Activated T-helper 17 cell treated with anti-CD3 and anti-CD28 coated beads, Interleukin-2, amount 50 U/mL, for 72 hours (primary cell): ENCODE results near the gene SYT13. TPM values are rescaled to one million over a fixed set of nuclear protein-coding genes. Genes with fewer than 3 reads are reported as not detected.

ENCODE experiments used
- ATAC-seq: fragments of 150-1000 bp; cut with Tn5 transposase; replicated peaks from 2 replicates; pipeline ENCODE4 v1.10.0; 2021; ENCODE audit warnings: mild to moderate bottlenecking, moderate library complexity
- H3K27ac Mint-ChIP-seq: one replicate; pipeline ENCODE4 v1.8.0; 2022; ENCODE audit warnings: mixed read lengths
- H3K27me3 Mint-ChIP-seq: one replicate; pipeline ENCODE4 v1.8.0; 2022; ENCODE audit warnings: mixed read lengths
- H3K36me3 Mint-ChIP-seq: one replicate; pipeline ENCODE4 v1.8.0; 2022; ENCODE audit warnings: low read depth, mild to moderate bottlenecking, mixed read lengths
- H3K4me1 Mint-ChIP-seq: one replicate; pipeline ENCODE4 v1.8.0; 2022; ENCODE audit warnings: mixed read lengths
- H3K4me3 Mint-ChIP-seq: one replicate; pipeline ENCODE4 v1.8.0; 2022; ENCODE audit warnings: mild to moderate bottlenecking, mixed read lengths
- H3K9me3 Mint-ChIP-seq: one replicate; pipeline ENCODE4 v1.8.0; 2022; ENCODE audit warnings: mixed read lengths
- total RNA-seq, 2 donors: library from RNA; stranded (reverse); gene quantifications; one replicate each; pipeline ENCODE4 v1.2.3, GENCODE V29; 2022

Gene SYT13
- total RNA-seq, 2 donors from 2014 or later: not detected

- peaks cover 12% of the 10 kb centered on the region for H3K27me3 Mint-ChIP-seq
- no peaks in the 10 kb centered on the region for H3K36me3 Mint-ChIP-seq
- H3K4me1 Mint-ChIP-seq: no peaks in the 10 kb centered on the region
- H3K27ac Mint-ChIP-seq: no peak overlapping the region
- ATAC-seq: peak; percentile 11
- no peaks in the 10 kb centered on the region for H3K9me3 Mint-ChIP-seq
- H3K4me3 Mint-ChIP-seq: no peak overlapping the region
Measured at GRCh38 chr11:45233804-45234170, 52.4 kb downstream of the SYT13 start.

GRCh38 chr11:45233121-45233803, 52.9 kb downstream of the SYT13 start:
- Mint-ChIP-seq H3K4me3 (no peak overlapping the region), H3K27me3 (peaks cover 12% of the 10 kb centered on the region), H3K9me3 (no peaks in the 10 kb centered on the region), H3K4me1 (no peaks in the 10 kb centered on the region), H3K27ac (no peak overlapping the region), H3K36me3 (no peaks in the 10 kb centered on the region)
- peak; percentile 65 for ATAC-seq

- no peak overlapping the region for H3K4me3 Mint-ChIP-seq
- H3K4me1 Mint-ChIP-seq: no peaks in the 10 kb centered on the region
- no peaks in the 10 kb centered on the region for H3K36me3 Mint-ChIP-seq
- no peaks in the 10 kb centered on the region for H3K9me3 Mint-ChIP-seq
- H3K27ac Mint-ChIP-seq: no peak overlapping the region
- no peak for ATAC-seq
- peaks cover 12% of the 10 kb centered on the region for H3K27me3 Mint-ChIP-seq
Measured at GRCh38 chr11:45232341-45233080, 53.6 kb downstream of the SYT13 start.

- ATAC-seq: no peak
- H3K27ac Mint-ChIP-seq: no peak overlapping the region
- H3K4me1 Mint-ChIP-seq: no peaks in the 10 kb centered on the region
- peaks cover 4% of the 10 kb centered on the region for H3K36me3 Mint-ChIP-seq
- no peaks in the 10 kb centered on the region for H3K9me3 Mint-ChIP-seq
- H3K4me3 Mint-ChIP-seq: no peak overlapping the region
- no peaks in the 10 kb centered on the region for H3K27me3 Mint-ChIP-seq
Measured at GRCh38 chr11:45229401-45230020, 56.6 kb downstream of the SYT13 start.

GRCh38 chr11:45227836-45228235, 58.3 kb downstream of the SYT13 start:
- H3K9me3 Mint-ChIP-seq: no peaks in the 10 kb centered on the region
- no peak for ATAC-seq

GRCh38 chr11:45226901-45227300, 59.2 kb downstream of the SYT13 start:
- H3K9me3 Mint-ChIP-seq: no peaks in the 10 kb centered on the region
- no peak overlapping the region for H3K27ac Mint-ChIP-seq
- ATAC-seq: no peak
- H3K4me1 Mint-ChIP-seq: no peaks in the 10 kb centered on the region
- peaks cover 4% of the 10 kb centered on the region for H3K36me3 Mint-ChIP-seq
- H3K27me3 Mint-ChIP-seq: no peaks in the 10 kb centered on the region
- no peak overlapping the region for H3K4me3 Mint-ChIP-seq

More at GRCh38 chr11:45227836-45228235, 58.3 kb downstream of the SYT13 start:
- Mint-ChIP-seq H3K27me3 (no peaks in the 10 kb centered on the region), H3K36me3 (peaks cover 4% of the 10 kb centered on the region), H3K4me3 (no peak overlapping the region), H3K27ac (no peak overlapping the region), H3K4me1 (no peaks in the 10 kb centered on the region)

- ATAC-seq: no peak
- Mint-ChIP-seq H3K36me3 (peaks cover 4% of the 10 kb centered on the region), H3K27ac (no peak overlapping the region), H3K4me1 (no peaks in the 10 kb centered on the region), H3K9me3 (no peaks in the 10 kb centered on the region), H3K4me3 (no peak overlapping the region), H3K27me3 (no peaks in the 10 kb centered on the region)
Measured at GRCh38 chr11:45225961-45226871, 59.9 kb downstream of the SYT13 start.

- Mint-ChIP-seq H3K9me3 (no peaks in the 10 kb centered on the region), H3K27ac (no peak overlapping the region), H3K4me3 (no peak overlapping the region), H3K27me3 (no peaks in the 10 kb centered on the region), H3K36me3 (peaks cover 4% of the 10 kb centered on the region), H3K4me1 (no peaks in the 10 kb centered on the region)
- no peak for ATAC-seq
Measured at GRCh38 chr11:45225277-45225676, 60.9 kb downstream of the SYT13 start.

- H3K36me3 Mint-ChIP-seq: peaks cover 4% of the 10 kb centered on the region
- no peak overlapping the region for H3K27ac Mint-ChIP-seq
- no peaks in the 10 kb centered on the region for H3K27me3 Mint-ChIP-seq
- H3K9me3 Mint-ChIP-seq: no peaks in the 10 kb centered on the region
- ATAC-seq: no peak
- H3K4me3 Mint-ChIP-seq: no peak overlapping the region
- H3K4me1 Mint-ChIP-seq: no peaks in the 10 kb centered on the region
Measured at GRCh38 chr11:45224766-45225165, 61.4 kb downstream of the SYT13 start.

GRCh38 chr11:45223496-45223895, 62.6 kb downstream of the SYT13 start:
- no peak for ATAC-seq
- Mint-ChIP-seq H3K27ac (no peak overlapping the region), H3K9me3 (no peaks in the 10 kb centered on the region), H3K27me3 (no peaks in the 10 kb centered on the region), H3K36me3 (peaks cover 4% of the 10 kb centered on the region), H3K4me3 (no peak overlapping the region), H3K4me1 (no peaks in the 10 kb centered on the region)

GRCh38 chr11:45219411-45219810, 66.7 kb downstream of the SYT13 start:
- Mint-ChIP-seq H3K36me3 (no peaks in the 10 kb centered on the region), H3K4me3 (no peak overlapping the region), H3K27ac (no peak overlapping the region), H3K4me1 (no peaks in the 10 kb centered on the region), H3K27me3 (no peaks in the 10 kb centered on the region), H3K9me3 (no peaks in the 10 kb centered on the region)
- ATAC-seq: no peak

GRCh38 chr11:45218705-45219104, 67.4 kb downstream of the SYT13 start:
- no peak overlapping the region for H3K27ac Mint-ChIP-seq
- no peaks in the 10 kb centered on the region for H3K27me3 Mint-ChIP-seq
- H3K4me3 Mint-ChIP-seq: no peak overlapping the region
- H3K9me3 Mint-ChIP-seq: no peaks in the 10 kb centered on the region
- no peaks in the 10 kb centered on the region for H3K36me3 Mint-ChIP-seq
- H3K4me1 Mint-ChIP-seq: no peaks in the 10 kb centered on the region
- no peak for ATAC-seq

GRCh38 chr11:45217991-45218390, 68.2 kb downstream of the SYT13 start:
- Mint-ChIP-seq H3K27ac (no peak overlapping the region), H3K4me1 (no peaks in the 10 kb centered on the region), H3K36me3 (no peaks in the 10 kb centered on the region), H3K27me3 (no peaks in the 10 kb centered on the region), H3K4me3 (no peak overlapping the region), H3K9me3 (no peaks in the 10 kb centered on the region)
- no peak for ATAC-seq

- H3K36me3 Mint-ChIP-seq: no peaks in the 10 kb centered on the region
- H3K4me3 Mint-ChIP-seq: no peak overlapping the region
- H3K4me1 Mint-ChIP-seq: no peaks in the 10 kb centered on the region
- H3K9me3 Mint-ChIP-seq: no peaks in the 10 kb centered on the region
- ATAC-seq: no peak
- H3K27me3 Mint-ChIP-seq: no peaks in the 10 kb centered on the region
- no peak overlapping the region for H3K27ac Mint-ChIP-seq
Measured at GRCh38 chr11:45216901-45217300, 69.2 kb downstream of the SYT13 start.
